HG03469 (cell line): ENCODE results near the gene ADD1.

Experiments
- ATAC-seq: cut with Tn5 transposase; IDR thresholded peaks from one replicate; pipeline ENCODE4 v1.9.1; 2021; ENCODE audit warnings: mild to moderate bottlenecking, moderate library complexity, moderate number of reproducible peaks; ENCODE audit not compliant: unreplicated experiment

ADD1 gene

GRCh38 chr4:2820216-2820982, 23.2 kb upstream of the ADD1 start:
- no peak for ATAC-seq

- no peak for ATAC-seq
Measured at GRCh38 chr4:2822461-2823300, 21.0 kb upstream of the ADD1 start.

- no peak for ATAC-seq
Measured at GRCh38 chr4:2823301-2823670, 20.4 kb upstream of the ADD1 start.

GRCh38 chr4:2823671-2824328, 19.8 kb upstream of the ADD1 start:
- ATAC-seq, result no peak

- ATAC-seq, result no peak
Measured at GRCh38 chr4:2824329-2824835, 19.3 kb upstream of the ADD1 start.

GRCh38 chr4:2824836-2825381, 18.7 kb upstream of the ADD1 start:
- no peak for ATAC-seq

- ATAC-seq, result no peak
Measured at GRCh38 chr4:2825740-2826139, 17.9 kb upstream of the ADD1 start.

- ATAC-seq, result no peak
Measured at GRCh38 chr4:2827071-2827873, 16.4 kb upstream of the ADD1 start.

GRCh38 chr4:2827874-2828751, 15.5 kb upstream of the ADD1 start:
- no peak for ATAC-seq

- no peak for ATAC-seq
Measured at GRCh38 chr4:2828758-2829181, 14.9 kb upstream of the ADD1 start.

- no peak for ATAC-seq
Measured at GRCh38 chr4:2829321-2829932, 14.2 kb upstream of the ADD1 start.

- ATAC-seq, result no peak
Measured at GRCh38 chr4:2829933-2830451, 13.7 kb upstream of the ADD1 start.

- ATAC-seq, result no peak
Measured at GRCh38 chr4:2830632-2831610, 12.7 kb upstream of the ADD1 start.

- ATAC-seq, result no peak
Measured at GRCh38 chr4:2831611-2832308, 11.9 kb upstream of the ADD1 start.

GRCh38 chr4:2832309-2832980, 11.2 kb upstream of the ADD1 start:
- ATAC-seq, result peak; percentile 69

- ATAC-seq, result no peak
Measured at GRCh38 chr4:2832981-2833670, 10.5 kb upstream of the ADD1 start.
